NCI-H1694 treated with DMSO at 0.1 percent for 48 hours (cell line): ENCODE results near the gene BRSK2.

Source experiments
- DNase-seq: peaks from one replicate; lab custom pipeline; 2025; lab: John Stamatoyannopoulos, UW

Gene BRSK2

GRCh38 chr11:1482581-1483444 is 93.1 kb downstream of the BRSK2 start:
- DNase-seq = no peak

- DNase-seq = no peak
Observed at GRCh38 chr11:1483445-1483961, 93.8 kb downstream of the BRSK2 start.

GRCh38 chr11:1484061-1484671 is 94.4 kb downstream of the BRSK2 start:
- DNase-seq = no peak

GRCh38 chr11:1484695-1485503 is 95.2 kb downstream of the BRSK2 start:
- no peak for DNase-seq

- DNase-seq = no peak
Observed at GRCh38 chr11:1485504-1485885, 95.8 kb downstream of the BRSK2 start.

- no peak for DNase-seq
Observed at GRCh38 chr11:1486054-1486825, 96.5 kb downstream of the BRSK2 start, which contains the start of gene MOB2. Gene MOB2 (minus strand): TSS chr11:1486779. CDS start chr11:1486556, 223 bp downstream.

GRCh38 chr11:1487091-1487850 is 97.5 kb downstream of the BRSK2 start:
- no peak for DNase-seq

- no peak for DNase-seq
Observed at GRCh38 chr11:1487851-1488574, 98.3 kb downstream of the BRSK2 start.

GRCh38 chr11:1488575-1489180 is 98.9 kb downstream of the BRSK2 start:
- no peak for DNase-seq

- no peak for DNase-seq
Observed at GRCh38 chr11:1490651-1491050, 100.9 kb downstream of the BRSK2 start.

- no peak for DNase-seq
Observed at GRCh38 chr11:1491379-1491778, 101.6 kb downstream of the BRSK2 start.

- no peak for DNase-seq
Observed at GRCh38 chr11:1493650-1494244, 104.0 kb downstream of the BRSK2 start.

- DNase-seq = no peak
Observed at GRCh38 chr11:1494650-1495049, 104.9 kb downstream of the BRSK2 start.

- DNase-seq = no peak
Observed at GRCh38 chr11:1496091-1496760, 106.5 kb downstream of the BRSK2 start.

- DNase-seq = no peak
Observed at GRCh38 chr11:1496761-1497095, 107.0 kb downstream of the BRSK2 start.

- DNase-seq = no peak
Observed at GRCh38 chr11:1497600-1497999, 107.9 kb downstream of the BRSK2 start.

- no peak for DNase-seq
Observed at GRCh38 chr11:1498262-1498661, 108.5 kb downstream of the BRSK2 start.

GRCh38 chr11:1499261-1499890 is 109.6 kb downstream of the BRSK2 start:
- no peak for DNase-seq
